Activated naive CD4-positive, alpha-beta T cell treated with anti-CD3 and anti-CD28 coated beads, Interleukin-2, amount 50 U/mL, for 16 hours (primary cell): ENCODE data around the gene TMPRSS12.
"Not testable (repeated sequence)": the region's sequence is repeated elsewhere in the genome, so short reads cannot be mapped to it uniquely, and the experiment has no call there.

Source experiments
- DNase-seq: peaks from one replicate; pipeline ENCODE4 v3.0.0-alpha.2; 2020

Gene TMPRSS12

DNA sequence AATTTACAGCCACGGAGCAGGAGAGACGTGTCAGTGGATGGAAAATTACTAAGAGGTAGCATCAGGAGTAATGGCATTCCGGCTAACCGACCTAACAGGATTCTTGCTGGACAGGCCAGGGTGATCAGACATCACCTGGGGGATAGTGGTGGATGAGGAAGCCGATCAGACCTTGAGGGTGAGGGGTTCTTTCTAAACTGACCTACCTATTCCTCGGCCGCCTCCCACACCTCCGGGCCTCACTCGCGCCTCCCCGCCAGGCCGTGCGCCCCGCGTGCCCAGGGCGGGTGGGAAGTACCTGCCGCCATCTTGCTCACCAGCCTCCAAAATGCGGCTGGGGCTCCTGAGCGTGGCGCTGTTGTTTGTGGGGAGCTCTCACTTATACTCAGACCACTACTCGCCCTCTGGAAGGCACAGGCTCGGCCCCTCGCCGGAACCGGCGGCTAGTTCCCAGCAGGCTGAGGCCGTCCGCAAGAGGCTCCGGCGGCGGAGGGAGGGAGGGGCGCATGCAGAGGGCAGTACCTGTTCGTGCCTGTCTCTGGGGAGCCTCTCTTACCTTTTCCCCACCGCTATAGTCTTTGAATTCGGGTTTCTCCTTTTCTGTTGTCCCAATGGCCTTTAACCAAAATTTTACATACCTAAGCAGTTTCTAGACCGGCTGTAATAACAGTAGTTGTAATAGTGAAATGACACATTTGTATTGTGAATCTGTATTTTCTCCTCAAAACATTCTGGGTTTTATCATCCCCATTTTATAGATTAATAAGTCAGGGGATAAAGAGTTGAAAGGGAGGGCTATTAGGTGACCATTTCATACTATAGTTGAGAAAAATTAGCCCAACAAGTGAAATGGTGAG, at the start of gene TMPRSS12:
TMPRSS12 (plus strand) TSS at position 290 of the 857 bp plus-strand sequence; CDS start at position 329, 39 bp downstream.
- no peak for DNase-seq

- DNase-seq, result no peak
These were observed 42.8 kb upstream of the TMPRSS12 start for GRCh38 chr12:50799908-50800307.

- DNase-seq, result no peak
These were observed 39.4 kb upstream of the TMPRSS12 start for GRCh38 chr12:50803230-50803875.

- DNase-seq, result no peak
These were observed 36.5 kb upstream of the TMPRSS12 start for GRCh38 chr12:50806176-50806575.

GRCh38 chr12:50809131-50809530, 33.6 kb upstream of the TMPRSS12 start:
- DNase-seq, result not testable (repeated sequence)

DNA sequence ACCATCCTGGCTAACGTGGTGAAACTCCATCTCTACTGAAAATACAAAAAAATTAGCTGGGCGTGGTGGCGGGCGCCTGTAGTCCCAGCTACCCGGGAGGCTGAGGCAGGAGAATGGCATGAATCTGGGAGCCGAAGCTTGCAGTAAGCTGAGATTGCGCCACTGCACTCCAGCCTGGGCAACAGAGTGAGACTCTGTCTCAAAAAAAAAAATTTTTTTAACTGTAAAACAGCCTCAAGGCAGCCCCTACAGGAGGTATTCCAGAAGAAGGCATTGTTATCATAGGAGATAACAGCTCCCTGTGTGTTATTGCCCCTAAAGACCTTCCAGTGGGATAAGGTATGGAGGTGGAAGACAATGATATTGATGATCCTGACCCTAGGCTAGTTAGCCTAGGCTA, 27.8 kb upstream of the TMPRSS12 start:
- DNase-seq, result not testable (repeated sequence)

- DNase-seq, result no peak
These were observed 22.5 kb upstream of the TMPRSS12 start for GRCh38 chr12:50820177-50820576.

DNA sequence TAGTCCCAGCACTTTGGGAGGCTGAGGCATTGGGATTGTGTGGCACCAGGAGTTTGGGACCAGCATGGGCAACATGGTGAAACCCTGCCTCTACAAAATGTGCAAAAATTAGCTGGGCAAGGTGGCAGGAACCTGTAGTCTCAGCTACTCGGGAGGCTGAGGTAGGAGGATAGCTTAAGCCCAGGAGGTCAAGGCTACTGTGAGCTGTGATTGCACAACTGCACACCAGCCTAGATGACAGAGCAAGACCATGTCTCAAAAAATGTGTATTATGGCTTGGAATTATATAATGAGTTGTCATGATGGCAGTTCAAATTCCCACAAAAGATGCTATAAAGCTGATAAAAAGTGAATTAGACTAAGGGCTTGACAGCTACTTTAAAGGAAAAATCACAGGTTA, 20.6 kb upstream of the TMPRSS12 start:
- no peak for DNase-seq

- DNase-seq, result not testable (repeated sequence)
These were observed 19.0 kb upstream of the TMPRSS12 start for GRCh38 chr12:50823724-50824123.

- no peak for DNase-seq
These were observed 17.8 kb upstream of the TMPRSS12 start for GRCh38 chr12:50824914-50825313.

- no peak for DNase-seq
These were observed 17.3 kb upstream of the TMPRSS12 start for GRCh38 chr12:50825372-50825838.

DNA sequence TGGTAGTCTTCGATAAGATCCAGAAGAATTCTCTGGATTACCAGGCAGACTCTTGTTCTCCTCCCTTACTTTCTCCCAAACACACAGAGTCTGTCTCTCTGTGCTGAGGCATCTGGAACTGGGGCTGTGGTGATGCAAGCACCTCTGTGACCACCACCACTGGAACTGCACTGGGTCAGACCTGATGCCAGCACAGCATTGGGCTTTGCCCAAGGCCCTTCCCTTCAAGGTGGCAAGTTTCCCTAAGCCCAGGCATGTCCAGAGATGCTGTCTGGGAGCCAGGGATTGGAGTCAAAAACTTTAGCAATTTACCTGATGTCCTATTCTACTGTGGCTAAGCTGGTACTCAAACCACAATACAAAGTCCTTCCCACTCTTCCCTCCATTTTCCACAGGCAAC, 14.6 kb upstream of the TMPRSS12 start:
- DNase-seq, result no peak

DNA sequence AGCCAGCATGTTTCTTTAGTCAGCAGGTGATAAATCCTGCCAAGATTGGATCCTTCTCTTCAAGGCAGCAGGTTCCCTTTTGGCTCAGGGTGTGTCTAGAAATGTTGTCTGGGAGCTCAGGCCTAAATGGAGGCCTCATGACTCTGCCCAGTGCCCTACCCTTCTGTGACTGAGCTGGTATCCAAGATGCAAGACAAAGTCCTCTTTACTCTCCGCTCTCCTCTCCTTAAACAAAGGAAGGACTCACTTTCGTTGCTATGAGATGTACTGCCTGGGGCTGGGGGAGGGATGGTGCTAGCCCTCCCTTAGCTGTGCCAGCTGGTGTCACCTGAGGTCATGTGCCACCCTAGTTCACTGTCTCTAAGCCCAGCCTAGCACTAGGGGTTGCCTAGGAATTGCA, 13.8 kb upstream of the TMPRSS12 start:
- no peak for DNase-seq

DNA sequence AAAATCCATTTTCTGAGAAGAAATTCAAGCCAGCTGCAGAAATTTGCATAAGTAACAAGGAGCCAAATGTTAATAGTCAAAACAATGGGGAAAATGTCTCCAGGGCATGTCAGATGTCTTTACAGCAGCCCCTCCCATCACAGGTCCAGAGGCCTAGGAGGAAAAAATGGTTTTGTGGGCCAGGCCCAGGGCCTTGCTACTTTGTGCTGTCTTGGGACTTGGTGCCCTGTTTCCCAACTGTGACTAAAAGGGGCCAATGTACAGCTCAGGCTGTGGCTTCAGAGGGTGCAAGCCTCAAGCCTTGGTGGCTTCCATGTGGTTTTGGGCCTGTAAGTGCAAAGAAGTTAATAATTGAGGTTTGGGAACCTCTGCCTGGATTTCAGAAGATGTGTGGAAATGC, 8.9 kb upstream of the TMPRSS12 start:
- not testable (repeated sequence) for DNase-seq

DNA sequence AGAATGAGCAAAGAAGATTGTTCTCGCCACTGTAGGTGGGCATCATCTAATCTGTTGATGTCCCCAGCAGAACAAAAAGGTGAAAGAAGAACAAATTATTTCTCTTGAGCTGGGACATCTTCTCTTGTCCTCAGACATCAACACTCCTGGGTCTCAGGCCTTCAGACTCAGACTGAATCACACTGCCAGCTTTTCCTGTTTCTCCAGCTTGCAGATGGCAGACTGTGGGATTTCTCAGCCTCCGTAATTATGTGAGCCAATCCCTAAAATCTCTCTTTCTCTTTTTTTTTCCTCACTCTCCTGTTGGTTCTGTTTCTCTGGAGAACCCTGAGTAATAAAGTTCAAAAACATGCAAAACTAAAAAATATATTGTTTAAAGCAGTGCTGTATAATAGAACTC, 3.7 kb upstream of the TMPRSS12 start:
- DNase-seq, result no peak

DNA sequence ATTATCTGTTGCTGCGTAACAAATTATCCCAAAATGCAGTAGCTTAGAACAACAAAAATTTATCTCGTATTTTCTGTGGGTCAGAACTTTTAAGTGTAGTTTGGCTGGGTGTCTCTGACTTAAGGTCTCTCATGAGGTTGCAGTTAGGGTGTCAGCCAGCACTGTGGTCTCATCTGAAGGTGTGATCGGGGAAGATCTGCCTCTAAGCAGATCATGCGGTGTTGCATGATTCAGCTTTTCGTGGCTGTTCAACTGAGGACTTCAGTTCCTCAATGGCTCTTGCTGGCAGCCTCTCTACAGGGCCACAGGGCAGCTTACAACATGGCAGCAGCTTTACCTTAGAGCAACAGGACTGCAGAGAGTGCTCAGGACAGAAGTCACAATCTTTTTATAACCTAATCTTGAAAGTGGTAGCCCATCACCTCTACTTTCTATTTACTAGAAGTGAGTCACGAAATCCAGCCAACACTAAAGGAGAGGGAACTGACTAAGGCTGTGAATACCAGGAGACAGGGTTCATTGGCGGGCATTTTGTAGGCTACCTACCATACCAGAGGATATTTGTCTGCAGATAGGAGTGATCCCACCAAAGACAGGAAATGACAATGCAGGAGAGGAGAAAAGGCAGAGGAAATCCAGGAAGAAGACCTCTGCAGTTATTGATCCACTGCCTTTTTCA, 1.8 kb upstream of the TMPRSS12 start:
- no peak for DNase-seq

GRCh38 chr12:50841716-50842531, 802 bp upstream of the TMPRSS12 start:
- DNase-seq, result no peak

DNA sequence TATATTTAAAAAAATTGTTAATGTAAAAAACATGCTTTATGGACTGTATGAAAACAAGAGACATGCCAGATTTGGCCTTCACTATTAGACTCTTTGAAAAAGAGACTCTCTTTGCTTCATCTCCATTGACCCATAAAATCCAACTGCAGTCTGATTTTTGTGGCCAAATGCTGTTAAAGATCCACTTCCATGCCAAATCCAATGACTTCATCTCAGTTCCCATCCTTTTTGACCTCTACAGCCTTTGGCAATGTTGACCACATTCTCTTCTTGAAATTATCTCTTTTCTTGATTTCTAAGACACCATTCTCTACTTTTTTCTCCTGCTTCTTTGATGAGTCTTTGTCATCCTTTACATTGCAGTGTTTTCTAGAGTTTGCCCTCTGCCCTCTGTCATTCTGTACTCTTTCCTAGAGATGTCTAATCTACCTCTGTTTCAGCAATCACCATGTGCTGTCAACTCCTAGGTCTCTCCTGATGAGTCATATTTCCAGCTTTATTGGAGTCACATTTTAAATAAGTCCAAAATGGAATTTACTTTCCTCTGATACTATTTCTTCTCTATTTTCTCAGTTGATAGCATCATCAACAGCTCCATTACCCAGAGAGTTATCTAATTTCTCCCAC, 2.4 kb downstream of the TMPRSS12 start:
- no peak for DNase-seq

GRCh38 chr12:50848963-50849362, 6.2 kb downstream of the TMPRSS12 start:
- DNase-seq, result no peak

DNA sequence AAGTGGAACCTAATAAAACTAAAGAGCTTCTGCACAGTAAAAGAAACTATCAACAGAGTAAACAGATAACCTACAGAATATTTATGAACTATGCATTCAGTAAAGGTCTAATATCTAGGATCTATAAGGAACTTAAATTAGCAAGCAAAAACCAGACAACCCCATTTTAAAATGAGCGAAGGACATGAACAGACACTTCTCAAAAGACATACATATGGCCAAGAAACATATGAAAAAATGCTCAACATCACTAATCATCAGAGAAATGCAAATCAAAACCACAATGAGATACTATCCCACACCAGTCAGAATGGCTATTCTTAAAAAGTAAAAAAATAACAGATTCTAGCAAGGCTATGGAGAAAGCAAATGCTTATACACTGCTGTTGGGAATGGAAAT, 12.5 kb downstream of the TMPRSS12 start:
- DNase-seq, result not testable (repeated sequence)

DNA sequence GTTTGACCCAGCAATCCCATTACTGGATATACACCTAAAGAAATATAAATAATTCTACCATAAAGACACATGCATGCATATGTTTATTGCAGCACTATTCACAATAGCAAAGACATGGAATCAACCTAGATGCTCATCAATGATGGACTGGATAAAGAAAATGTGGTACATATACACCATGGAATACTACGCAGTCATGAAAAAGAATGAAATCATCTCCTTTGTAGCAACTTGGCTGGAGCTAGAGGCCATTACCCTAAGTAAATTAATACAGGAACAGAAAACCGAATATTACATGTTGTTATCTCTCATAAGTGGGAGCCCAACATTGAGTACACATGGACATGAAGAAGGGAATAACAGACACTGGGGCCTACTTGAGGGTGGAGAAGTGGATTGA, 13.0 kb downstream of the TMPRSS12 start:
- not testable (repeated sequence) for DNase-seq

GRCh38 chr12:50859621-50860310, 17.0 kb downstream of the TMPRSS12 start:
- DNase-seq, result no peak
